Measurements from ENCODE around the gene VWA2.

Gene VWA2

GRCh38 chr10:114266521-114266920 lies 27.5 kb downstream of the VWA2 start (continued):
- no peak for TF ChIP-seq ZSCAN16 (tag by site-specific recombination; IDR thresholded peaks at IDR 0.05)
- peak; percentile 76 for TF ChIP-seq PRDM10 (tag by site-specific recombination; IDR thresholded peaks at IDR 0.05)
- no peak for TF ChIP-seq SP2 (tag by site-specific recombination; IDR thresholded peaks at IDR 0.05)
- no peak for TF ChIP-seq ZNF629 (tag by site-specific recombination; IDR thresholded peaks at IDR 0.05)
- no peak for TF ChIP-seq ZNF354C (tag by site-specific recombination; IDR thresholded peaks at IDR 0.05; ENCODE audit: borderline replicate concordance, low read depth)
- peak; percentile 45 for TF ChIP-seq SP7 (tag by site-specific recombination; IDR thresholded peaks at IDR 0.05)
- no peak for TF ChIP-seq ZNF214 (tag by site-specific recombination; IDR thresholded peaks at IDR 0.05; ENCODE audit: borderline replicate concordance)
- TF ChIP-seq OSR2 (tag by site-specific recombination; IDR thresholded peaks at IDR 0.05), result peak; percentile 29; the same call in 1 of the 2 replicates

GRCh38 chr10:114271075-114271778 lies 32.2 kb downstream of the VWA2 start:
- CTCF ChIA-PET, result interaction anchor here (1.7 kb wide), 1 partner anchor 33 kb away, joined by 5 read pairs; no protein-coding TSS in a partner anchor
- no peak overlapping the region for H3K4me3 ChIP-seq (ENCODE audit: low read depth, low read length)
- TF ChIP-seq PRDM10 (tag by site-specific recombination; IDR thresholded peaks at IDR 0.05), result peak; percentile 94
- peak; percentile 46; the same call in 1 of the 2 replicates for TF ChIP-seq PRDM6 (tag by site-specific recombination; IDR thresholded peaks at IDR 0.05)
- TF ChIP-seq BCL11A (tag by site-specific recombination; IDR thresholded peaks at IDR 0.05; ENCODE audit: low read depth), result no peak
- no peak for TF ChIP-seq ZNF280C (tag by site-specific recombination; IDR thresholded peaks at IDR 0.05)
- TF ChIP-seq GLIS2 (tag by site-specific recombination; IDR thresholded peaks at IDR 0.05), result no peak
- TF ChIP-seq, protein P1, sequence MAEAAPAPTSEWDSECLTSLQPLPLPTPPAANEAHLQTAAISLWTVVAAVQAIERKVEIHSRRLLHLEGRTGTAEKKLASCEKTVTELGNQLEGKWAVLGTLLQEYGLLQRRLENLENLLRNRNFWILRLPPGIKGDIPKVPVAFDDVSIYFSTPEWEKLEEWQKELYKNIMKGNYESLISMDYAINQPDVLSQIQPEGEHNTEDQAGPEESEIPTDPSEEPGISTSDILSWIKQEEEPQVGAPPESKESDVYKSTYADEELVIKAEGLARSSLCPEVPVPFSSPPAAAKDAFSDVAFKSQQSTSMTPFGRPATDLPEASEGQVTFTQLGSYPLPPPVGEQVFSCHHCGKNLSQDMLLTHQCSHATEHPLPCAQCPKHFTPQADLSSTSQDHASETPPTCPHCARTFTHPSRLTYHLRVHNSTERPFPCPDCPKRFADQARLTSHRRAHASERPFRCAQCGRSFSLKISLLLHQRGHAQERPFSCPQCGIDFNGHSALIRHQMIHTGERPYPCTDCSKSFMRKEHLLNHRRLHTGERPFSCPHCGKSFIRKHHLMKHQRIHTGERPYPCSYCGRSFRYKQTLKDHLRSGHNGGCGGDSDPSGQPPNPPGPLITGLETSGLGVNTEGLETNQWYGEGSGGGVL (tag by site-specific recombination; IDR thresholded peaks at IDR 0.05), result 0 out of 2 replicates have a peak, but pooled peaks have one; percentile 29
- TF ChIP-seq, protein P2, sequence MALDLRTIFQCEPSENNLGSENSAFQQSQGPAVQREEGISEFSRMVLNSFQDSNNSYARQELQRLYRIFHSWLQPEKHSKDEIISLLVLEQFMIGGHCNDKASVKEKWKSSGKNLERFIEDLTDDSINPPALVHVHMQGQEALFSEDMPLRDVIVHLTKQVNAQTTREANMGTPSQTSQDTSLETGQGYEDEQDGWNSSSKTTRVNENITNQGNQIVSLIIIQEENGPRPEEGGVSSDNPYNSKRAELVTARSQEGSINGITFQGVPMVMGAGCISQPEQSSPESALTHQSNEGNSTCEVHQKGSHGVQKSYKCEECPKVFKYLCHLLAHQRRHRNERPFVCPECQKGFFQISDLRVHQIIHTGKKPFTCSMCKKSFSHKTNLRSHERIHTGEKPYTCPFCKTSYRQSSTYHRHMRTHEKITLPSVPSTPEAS (tag by site-specific recombination; IDR thresholded peaks at IDR 0.05), result peak; percentile 55; the same call in 1 of the 2 replicates
- no peak for TF ChIP-seq ZNF792 (tag by site-specific recombination; IDR thresholded peaks at IDR 0.05)
- 0 out of 2 replicates have a peak, but pooled peaks have one; percentile 56 for TF ChIP-seq ZNF701 (tag by site-specific recombination; IDR thresholded peaks at IDR 0.05)
- TF ChIP-seq ZNF138 (tag by site-specific recombination; IDR thresholded peaks at IDR 0.05; ENCODE audit: borderline replicate concordance), result no peak
- H3K27ac ChIP-seq (ENCODE audit: extremely low read depth, low read depth, low read length), result no peak overlapping the region
- POLR2A ChIA-PET, result interaction anchor here (1.3 kb wide), 1 partner anchor 97 kb away, joined by 3 read pairs; the partner anchor contains the start of gene CCDC186
- H3K36me3 ChIP-seq (ENCODE audit: control insufficient read depth in 2 of 2, insufficient read depth in 1 of 2, low read length in 2 of 2), result no peaks in the 10 kb centered on the region
- no peaks in the 10 kb centered on the region for H3K9me3 ChIP-seq (ENCODE audit: control insufficient read depth, insufficient read depth, low read depth, low read length)
- no peaks in the 10 kb centered on the region for H3K4me1 ChIP-seq (ENCODE audit: control insufficient read depth, insufficient read depth, low read length)
